DND-41 (cell line): ENCODE results near the gene PIP5KL1.

ENCODE experiments used
- CTCF ChIP-seq: IDR thresholded peaks from 2 replicates; pipeline ENCODE4 v1.5.1; 2012; ENCODE audit warnings: borderline replicate concordance, low read length, moderate library complexity, mild to moderate bottlenecking; ENCODE audit not compliant: poor library complexity, severe bottlenecking; ENCODE audit errors: extremely low read depth
- EZH2 ChIP-seq: IDR thresholded peaks from 3 replicates; pipeline ENCODE4 v1.6.1; 2012; ENCODE audit warnings: borderline replicate concordance, low read depth, mild to moderate bottlenecking, moderate library complexity, low read length, inconsistent platforms; ENCODE audit not compliant: severe bottlenecking

- TF ChIP-seq CTCF (peak; percentile 27), EZH2 (no peak)
Observed at GRCh38 chr9:127918183-127919107, 12.1 kb downstream of the PIP5KL1 start.
